H9 (cell line): ENCODE results near the gene MYD88. TPM values are rescaled to one million over a fixed set of nuclear protein-coding genes. Genes with fewer than 3 reads are reported as not detected.
A peak's percentile ranks its signal among the peaks of the same experiment; 100 is the strongest.

Source experiments
- DNase-seq: peaks from one replicate; pipeline ENCODE4 v3.0.0-alpha.2; 2017
- H2AFZ ChIP-seq: one replicate; pipeline ENCODE4 v1.6.1; 2013; ENCODE audit warnings: mild to moderate bottlenecking, low read length, control low read depth, moderate library complexity
- H2AK5ac ChIP-seq: 2 replicates; pipeline ENCODE4 v1.6.1; 2013; ENCODE audit warnings: low read length, control low read depth, mixed read lengths; ENCODE audit not compliant: insufficient read length
- H2BK120ac ChIP-seq: one replicate; pipeline ENCODE4 v1.6.1; 2013; ENCODE audit warnings: low read depth, mild to moderate bottlenecking, low read length, control low read depth, inconsistent platforms; ENCODE audit not compliant: poor library complexity, severe bottlenecking
- H2BK12ac ChIP-seq: 2 replicates; pipeline ENCODE4 v1.6.1; 2013; ENCODE audit warnings: low read length, control low read depth, mixed read lengths, low read depth; ENCODE audit not compliant: insufficient read length
- H2BK15ac ChIP-seq: 2 replicates; pipeline ENCODE4 v1.6.1; 2013; ENCODE audit warnings: low read depth, low read length, control low read depth
- H2BK20ac ChIP-seq: one replicate; pipeline ENCODE4 v1.6.1; 2013; ENCODE audit warnings: low read depth, mild to moderate bottlenecking, low read length, control low read depth, inconsistent platforms; ENCODE audit not compliant: poor library complexity, severe bottlenecking
- H2BK5ac ChIP-seq: 2 replicates; pipeline ENCODE4 v1.6.1; 2013; ENCODE audit warnings: low read length, control low read depth, mixed read lengths; ENCODE audit not compliant: insufficient read length
- H3K14ac ChIP-seq: 2 replicates; pipeline ENCODE4 v1.6.1; 2013; ENCODE audit warnings: low read length, control low read depth; ENCODE audit not compliant: insufficient read depth
- H3K18ac ChIP-seq: 2 replicates; pipeline ENCODE4 v1.6.1; 2013; ENCODE audit warnings: low read depth, mild to moderate bottlenecking, mixed read lengths, low read length, control low read depth; ENCODE audit not compliant: insufficient read length
- H3K23ac ChIP-seq: 2 replicates; pipeline ENCODE4 v1.6.1; 2013; ENCODE audit warnings: low read length, control low read depth, mixed read lengths, low read depth; ENCODE audit not compliant: insufficient read length
- H3K23me2 ChIP-seq: 2 replicates; pipeline ENCODE4 v1.6.1; 2013; ENCODE audit warnings: low read depth, mild to moderate bottlenecking, mixed read lengths, low read length, control low read depth; ENCODE audit not compliant: insufficient read length, poor library complexity, severe bottlenecking
- H3K27ac ChIP-seq: 2 replicates; pipeline ENCODE4 v1.5.1; 2013; ENCODE audit warnings: low read length, control low read depth, mixed read lengths, low read depth; ENCODE audit not compliant: insufficient read length
- H3K27me3 ChIP-seq: 2 replicates; pipeline ENCODE4 v1.6.1; 2013; ENCODE audit warnings: low read length, control low read depth, inconsistent platforms; ENCODE audit not compliant: insufficient read depth
- H3K4ac ChIP-seq: 2 replicates; pipeline ENCODE4 v1.6.1; 2013; ENCODE audit warnings: low read depth, mild to moderate bottlenecking, control low read depth, inconsistent platforms, low read length, moderate library complexity
- H3K4me1 ChIP-seq: 2 replicates; pipeline ENCODE4 v1.6.1; 2013; ENCODE audit warnings: low read length, control low read depth, inconsistent platforms; ENCODE audit not compliant: insufficient read depth
- H3K4me2 ChIP-seq: 2 replicates; pipeline ENCODE4 v1.6.1; 2013; ENCODE audit warnings: low read length, control low read depth, mixed read lengths; ENCODE audit not compliant: insufficient read length, insufficient read depth
- H3K56ac ChIP-seq: 2 replicates; pipeline ENCODE4 v1.6.1; 2013; ENCODE audit warnings: low read depth, mild to moderate bottlenecking, mixed read lengths, low read length, control low read depth; ENCODE audit not compliant: insufficient read length
- H3K79me1 ChIP-seq: 2 replicates; pipeline ENCODE4 v1.6.1; 2013; ENCODE audit warnings: low read depth, mild to moderate bottlenecking, moderate library complexity, low read length, control low read depth, inconsistent platforms; ENCODE audit not compliant: insufficient read depth, poor library complexity, severe bottlenecking
- H3K79me2 ChIP-seq: 2 replicates; pipeline ENCODE4 v1.6.1; 2013; ENCODE audit warnings: low read length, control low read depth, inconsistent platforms; ENCODE audit not compliant: insufficient read depth
- H3K9ac ChIP-seq: 2 replicates; pipeline ENCODE4 v1.6.1; 2013; ENCODE audit warnings: low read length, control low read depth, mixed read lengths; ENCODE audit not compliant: insufficient read length; ENCODE audit errors: extremely low read depth
- H3K9me3 ChIP-seq: one replicate; pipeline ENCODE4 v1.6.1; 2013; ENCODE audit warnings: low read depth, low read length, inconsistent platforms; ENCODE audit not compliant: control insufficient read depth
- H3T11ph ChIP-seq: one replicate; pipeline ENCODE4 v1.6.1; 2013; ENCODE audit warnings: mild to moderate bottlenecking, low read length, control low read depth, inconsistent platforms
- H4K20me1 ChIP-seq: one replicate; pipeline ENCODE4 v1.6.1; 2013; ENCODE audit not compliant: control insufficient read depth, insufficient read length, insufficient read depth
- H4K5ac ChIP-seq: 2 replicates; pipeline ENCODE4 v1.6.1; 2013; ENCODE audit warnings: low read depth, mild to moderate bottlenecking, mixed read lengths, low read length, control low read depth; ENCODE audit not compliant: insufficient read length
- H4K8ac ChIP-seq: replicated peaks from 2 replicates; pipeline ENCODE4 v1.6.1; 2013; ENCODE audit warnings: low read length, control low read depth, mixed read lengths, low read depth; ENCODE audit not compliant: insufficient read length
- H4K91ac ChIP-seq: 2 replicates; pipeline ENCODE4 v1.6.1; 2013; ENCODE audit warnings: low read depth, mild to moderate bottlenecking, moderate library complexity, mixed read lengths, low read length, control low read depth; ENCODE audit not compliant: insufficient read length
- H3K27ac Mint-ChIP-seq, 3 experiments: 2 replicates in 2 of 3; 3 replicates in 1 of 3; pipeline ENCODE4 v1.8.0; 2020 to 2021; ENCODE audit warnings: mixed read lengths in 3 of 3, mild to moderate bottlenecking in 1 of 3, moderate library complexity in 1 of 3
- H3K27me3 Mint-ChIP-seq: 2 replicates; pipeline ENCODE4 v1.8.0; 2021; ENCODE audit warnings: low read depth, mild to moderate bottlenecking, moderate library complexity, mixed read lengths
- H3K36me3 Mint-ChIP-seq, 3 experiments: 2 replicates in 2 of 3; 3 replicates in 1 of 3; pipeline ENCODE4 v1.8.0; 2020 to 2021; ENCODE audit warnings: low read depth in 3 of 3, mixed read lengths in 3 of 3; ENCODE audit not compliant: insufficient read depth in 1 of 3
- H3K4me1 Mint-ChIP-seq, 2 experiments: 2 replicates each; pipeline ENCODE4 v1.8.0; 2020; ENCODE audit warnings: mixed read lengths in 2 of 2
- H3K4me3 Mint-ChIP-seq, 2 experiments: 2 replicates in 1 of 2; 3 replicates in 1 of 2; pipeline ENCODE4 v1.8.0; 2020 to 2021; ENCODE audit warnings: mild to moderate bottlenecking in 2 of 2, mixed read lengths in 2 of 2, moderate library complexity in 1 of 2
- H3K9me3 Mint-ChIP-seq, 2 experiments: 2 replicates in 1 of 2; 3 replicates in 1 of 2; pipeline ENCODE4 v1.8.0; 2020; ENCODE audit warnings: mild to moderate bottlenecking in 2 of 2, mixed read lengths in 2 of 2, moderate library complexity in 1 of 2
- WGBS: extraction: QIAGEN DNeasy Blood & Tissue Kit; methylation state at CpG from one replicate; pipeline ENCODE4 v1.1.7; 2013; ENCODE audit warnings: missing lambda C conversion rate, low lambda C conversion rate, mixed read lengths; ENCODE audit not compliant: insufficient read length; ENCODE audit errors: extremely low coverage; 5-methylcytosine and 5-hydroxymethylcytosine counted together
- total RNA-seq: library from RNA; stranded (reverse); gene quantifications from 2 replicates; pipeline ENCODE4 v1.2.1, GENCODE V29; 2021
- TF ChIP-seq, protein P1 (sequence below): fragments of 200-600 bp; sonication (generic); conservative IDR thresholded peaks from 3 replicates; pipeline ENCODE4 v1.8.0; 2021; ENCODE audit warnings: antibody characterized with exemption, mild to moderate bottlenecking

The MYD88 gene
- total RNA-seq, 1 experiment from 2014 or later: 33.4 TPM

DNA sequence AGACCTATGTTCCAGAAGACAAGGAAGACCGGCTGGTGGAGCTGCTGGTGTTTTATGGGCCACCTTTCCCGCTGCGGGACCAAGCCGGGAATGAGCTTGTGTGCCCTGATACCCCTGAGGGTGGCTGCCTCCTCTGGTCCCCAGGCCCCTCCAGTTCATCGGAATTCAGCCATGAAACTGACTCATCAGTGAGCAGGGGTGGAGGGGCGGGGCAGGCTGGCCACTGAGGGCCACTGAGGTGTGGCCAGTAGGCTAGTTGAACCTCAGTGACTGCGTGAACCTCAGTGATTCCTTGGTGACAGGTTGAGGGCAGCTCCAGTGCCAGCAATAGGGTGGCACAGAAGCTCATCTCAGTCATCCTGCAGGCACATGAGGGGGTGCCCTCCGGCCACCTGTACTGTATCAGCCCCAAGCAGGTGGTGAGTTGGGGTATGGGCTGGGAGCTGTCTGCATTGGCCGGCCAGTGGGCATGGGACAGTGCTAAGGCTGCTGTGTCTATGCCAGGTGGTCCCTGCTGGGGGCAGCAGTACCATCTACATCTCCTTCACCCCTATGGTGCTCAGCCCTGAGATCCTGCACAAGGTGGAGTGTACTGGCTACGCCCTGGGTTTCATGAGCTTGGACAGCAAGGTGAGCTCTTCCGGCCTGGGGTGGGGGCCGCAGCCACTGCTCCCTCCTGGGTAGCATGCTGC, 21.8 kb upstream of the MYD88 start:
- no peak overlapping the region for H3K23ac ChIP-seq
- no peak overlapping the region for H4K8ac ChIP-seq
- no peak overlapping the region for H2BK12ac ChIP-seq
- H3K4ac ChIP-seq: no peak overlapping the region
- H2BK5ac ChIP-seq: no peak overlapping the region
- H2BK15ac ChIP-seq: no peak overlapping the region
- no peaks in the 10 kb centered on the region for H3K9me3 ChIP-seq
- TF ChIP-seq, protein P1, sequence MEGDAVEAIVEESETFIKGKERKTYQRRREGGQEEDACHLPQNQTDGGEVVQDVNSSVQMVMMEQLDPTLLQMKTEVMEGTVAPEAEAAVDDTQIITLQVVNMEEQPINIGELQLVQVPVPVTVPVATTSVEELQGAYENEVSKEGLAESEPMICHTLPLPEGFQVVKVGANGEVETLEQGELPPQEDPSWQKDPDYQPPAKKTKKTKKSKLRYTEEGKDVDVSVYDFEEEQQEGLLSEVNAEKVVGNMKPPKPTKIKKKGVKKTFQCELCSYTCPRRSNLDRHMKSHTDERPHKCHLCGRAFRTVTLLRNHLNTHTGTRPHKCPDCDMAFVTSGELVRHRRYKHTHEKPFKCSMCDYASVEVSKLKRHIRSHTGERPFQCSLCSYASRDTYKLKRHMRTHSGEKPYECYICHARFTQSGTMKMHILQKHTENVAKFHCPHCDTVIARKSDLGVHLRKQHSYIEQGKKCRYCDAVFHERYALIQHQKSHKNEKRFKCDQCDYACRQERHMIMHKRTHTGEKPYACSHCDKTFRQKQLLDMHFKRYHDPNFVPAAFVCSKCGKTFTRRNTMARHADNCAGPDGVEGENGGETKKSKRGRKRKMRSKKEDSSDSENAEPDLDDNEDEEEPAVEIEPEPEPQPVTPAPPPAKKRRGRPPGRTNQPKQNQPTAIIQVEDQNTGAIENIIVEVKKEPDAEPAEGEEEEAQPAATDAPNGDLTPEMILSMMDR: 0 out of 3 replicates have a peak, but pooled peaks have one; percentile 12
- H2AFZ ChIP-seq: no peak overlapping the region
- no peaks in the 10 kb centered on the region for H4K20me1 ChIP-seq
- no peak overlapping the region for H4K91ac ChIP-seq
- Mint-ChIP-seq H3K27ac (no peak overlapping the region; a peak in 1 of 7 replicates), H3K27me3 (peaks cover 15% of the 10 kb centered on the region), H3K4me3 (no peak overlapping the region), H3K36me3 (peaks cover 5 to 35% (median 13%) of the 10 kb centered on the region in 3 experiments; a peak in 6 of 7 replicates), H3K9me3 (no peaks in the 10 kb centered on the region; a peak in 1 of 5 replicates), H3K4me1 (peaks cover 0 to 3% of the 10 kb centered on the region in 2 experiments; a peak in 1 of 4 replicates)
- H3K23me2 ChIP-seq: no peaks in the 10 kb centered on the region
- H2BK120ac ChIP-seq: no peak overlapping the region
- no CpG with 5 or more reads among the region's 12 CpGs for whole genome bisulfite sequencing
- no peaks in the 10 kb centered on the region for H3K27me3 ChIP-seq
- H3K79me1 ChIP-seq: no peaks in the 10 kb centered on the region
- no peak overlapping the region for H3K4me2 ChIP-seq
- H3K14ac ChIP-seq: no peak overlapping the region
- no peak for DNase-seq
- no peak overlapping the region for H3K27ac ChIP-seq
- H3K4me1 ChIP-seq: no peaks in the 10 kb centered on the region
- H3K9ac ChIP-seq: no peak overlapping the region
- no peak overlapping the region for H3T11ph ChIP-seq
- no peak overlapping the region for H2AK5ac ChIP-seq
- no peak overlapping the region for H3K56ac ChIP-seq
- H4K5ac ChIP-seq: no peak overlapping the region
- no peaks in the 10 kb centered on the region for H3K79me2 ChIP-seq
- H3K18ac ChIP-seq: no peak overlapping the region
- H2BK20ac ChIP-seq: no peak overlapping the region
